Ishikawa (cell line): ENCODE measurements around the gene RBM20.

ENCODE experiments used
- CEBPB ChIP-seq: IDR thresholded peaks from 2 replicates; pipeline ENCODE4 v1.6.1; 2012
- CREB1 ChIP-seq: IDR thresholded peaks from 2 replicates; pipeline ENCODE4 v1.6.1; 2012; ENCODE audit warnings: low read depth
- EGR1 ChIP-seq: IDR thresholded peaks from 2 replicates; pipeline ENCODE4 v1.6.1; 2012
- EP300 ChIP-seq: IDR thresholded peaks from 2 replicates; pipeline ENCODE4 v1.6.1; 2012; ENCODE audit warnings: borderline replicate concordance
- MAX ChIP-seq: IDR thresholded peaks from 2 replicates; pipeline ENCODE4 v1.6.1; 2012
- RAD21 ChIP-seq: IDR thresholded peaks from 2 replicates; pipeline ENCODE4 v1.6.1; 2012; ENCODE audit warnings: low read depth
- REST ChIP-seq: IDR thresholded peaks from 2 replicates; pipeline ENCODE4 v1.6.1; 2012; ENCODE audit warnings: low read depth, mild to moderate bottlenecking

- TF ChIP-seq REST (no peak), MAX (no peak), CEBPB (no peak), EP300 (no peak), EGR1 (no peak), RAD21 (no peak), CREB1 (no peak)
These were observed 42.6 kb upstream of the RBM20 start for GRCh38 chr10:110601581-110601980.
